ENCODE measurements around the gene TIMM17A.
A peak's percentile ranks its signal among the peaks of the same experiment; 100 is the strongest.

The TIMM17A gene

GRCh38 chr1:201982082-201982622 is 26.8 kb downstream of the TIMM17A start:
- H3K4me2 ChIP-seq = peak overlapping the region; percentile 94
- peaks cover 10% of the 10 kb centered on the region; the same call in 1 of the 2 replicates for H3K36me3 ChIP-seq
- peak overlapping the region; percentile 93 for H3K9ac ChIP-seq
- H3K27ac ChIP-seq = peak overlapping the region; percentile 93
- H4K20me1 ChIP-seq = peaks cover 39% of the 10 kb centered on the region
- peak overlapping the region; percentile 92 for H3K4me3 ChIP-seq
- H3K9me3 ChIP-seq = no peaks in the 10 kb centered on the region
- H3K27me3 ChIP-seq = no peaks in the 10 kb centered on the region
- TF ChIP-seq Cebpa-rat (IDR thresholded peaks at IDR 0.05) = no peak
- peaks cover 45% of the 10 kb centered on the region for H3K4me1 ChIP-seq

GRCh38 chr1:201982623-201983379 is 27.5 kb downstream of the TIMM17A start, which contains the start of gene RNPEP:
Gene RNPEP, plus strand, starts transcription at chr1:201982648. Its CDS starts 19 bp downstream, at chr1:201982667.
- Histone ChIP-seq H3K4me3 (peak within 1 kb of the TSS; percentile 92), H3K4me1 (peaks cover 45% of the 10 kb centered on the region), H3K4me2 (peak within 1 kb of the TSS; percentile 94), H3K9ac (peak within 1 kb of the TSS; percentile 93), H3K27ac (peak within 1 kb of the TSS; percentile 93), H3K9me3 (no peaks in the 10 kb centered on the region), H4K20me1 (peaks cover 43% of the 10 kb centered on the region), H3K36me3 (peaks cover 10% of the 10 kb centered on the region; the same call in 1 of the 2 replicates), H3K27me3 (no peaks in the 10 kb centered on the region)
- TF ChIP-seq Cebpa-rat (IDR thresholded peaks at IDR 0.05) = no peak

- no peak for TF ChIP-seq Cebpa-rat (IDR thresholded peaks at IDR 0.05)
- Histone ChIP-seq H4K20me1 (peaks cover 49% of the 10 kb centered on the region), H3K36me3 (peaks cover 15% of the 10 kb centered on the region), H3K27ac (peak overlapping the region; percentile 93), H3K4me3 (peak overlapping the region; percentile 92), H3K9me3 (no peaks in the 10 kb centered on the region), H3K27me3 (no peaks in the 10 kb centered on the region), H3K4me1 (peaks cover 45% of the 10 kb centered on the region), H3K9ac (peak overlapping the region; percentile 93), H3K4me2 (peak overlapping the region; percentile 94)
Observed at GRCh38 chr1:201983380-201983805, 28.1 kb downstream of the TIMM17A start.

DNA sequence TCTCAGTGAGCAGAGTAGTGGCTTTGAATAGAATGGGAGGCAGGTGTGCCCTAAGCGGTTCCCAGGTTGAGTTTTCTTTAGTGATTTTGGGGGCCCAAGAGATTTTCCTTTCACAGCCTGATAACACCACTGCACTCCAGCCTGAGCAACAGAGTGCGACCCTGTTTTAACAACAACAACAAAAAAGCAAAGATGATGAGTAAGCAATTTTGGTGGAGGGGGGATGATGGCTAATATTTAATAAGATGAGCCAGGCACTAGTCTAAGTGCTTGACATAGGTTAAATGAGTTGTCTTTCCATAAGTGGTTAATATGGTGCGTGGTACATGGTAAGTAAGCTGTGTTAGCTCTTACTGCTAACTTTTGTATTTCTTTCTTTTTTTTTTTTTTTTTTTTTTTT is 29.1 kb downstream of the TIMM17A start:
- Histone ChIP-seq H3K9ac (0 out of 2 replicates have a peak overlapping the region, but pooled peaks have one; percentile 15), H3K27me3 (no peaks in the 10 kb centered on the region), H3K9me3 (no peaks in the 10 kb centered on the region), H3K4me1 (peaks cover 45% of the 10 kb centered on the region), H3K36me3 (peaks cover 25% of the 10 kb centered on the region), H3K27ac (no peak overlapping the region), H4K20me1 (peaks cover 60% of the 10 kb centered on the region), H3K4me2 (peak overlapping the region; percentile 94), H3K4me3 (no peak overlapping the region)
- no peak for TF ChIP-seq Cebpa-rat (IDR thresholded peaks at IDR 0.05)

DNA sequence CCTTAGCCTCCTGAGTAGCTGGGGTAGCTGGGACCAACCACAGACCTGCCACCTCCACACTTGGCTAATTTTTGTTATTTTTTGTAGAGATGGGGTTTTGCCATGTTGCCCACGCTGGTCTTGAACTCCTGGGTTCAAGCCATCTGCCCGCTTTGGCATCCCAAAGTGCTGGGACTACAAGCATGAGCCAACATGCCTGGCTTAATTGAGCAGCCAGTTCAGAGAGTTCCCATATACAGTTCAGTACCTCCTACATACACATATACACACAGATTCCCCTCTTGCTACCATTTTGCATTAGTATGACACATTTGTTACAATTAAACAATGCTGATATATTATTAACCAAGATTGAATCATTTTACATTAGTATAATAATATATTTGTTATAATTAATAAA is 30.1 kb downstream of the TIMM17A start:
- Histone ChIP-seq H3K4me1 (peaks cover 45% of the 10 kb centered on the region), H3K36me3 (peaks cover 35% of the 10 kb centered on the region), H3K9ac (no peak overlapping the region), H3K4me3 (no peak overlapping the region), H3K27me3 (no peaks in the 10 kb centered on the region), H3K9me3 (no peaks in the 10 kb centered on the region), H3K4me2 (0 out of 2 replicates have a peak overlapping the region, but pooled peaks have one; percentile 94), H3K27ac (no peak overlapping the region), H4K20me1 (peaks cover 61% of the 10 kb centered on the region)
- TF ChIP-seq Cebpa-rat (IDR thresholded peaks at IDR 0.05) = no peak

DNA sequence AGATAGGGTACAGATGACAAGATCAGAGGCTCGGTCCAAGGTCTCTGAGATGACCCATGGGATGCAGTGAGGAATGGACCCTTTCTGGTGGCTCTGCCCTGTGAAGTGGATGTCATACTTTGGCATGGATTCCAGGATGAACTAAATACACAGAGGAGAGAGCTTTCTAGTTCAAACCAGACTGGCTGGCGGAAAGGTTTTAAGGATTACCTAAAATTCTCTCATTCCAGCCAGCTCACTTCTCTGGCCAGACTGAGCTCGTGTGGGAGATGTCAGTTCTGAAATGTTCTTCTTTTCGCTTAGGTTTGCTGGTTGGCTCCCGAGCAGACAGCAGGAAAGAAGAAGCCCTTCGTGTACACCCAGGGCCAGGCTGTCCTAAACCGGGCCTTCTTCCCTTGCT is 33.3 kb downstream of the TIMM17A start:
- H4K20me1 ChIP-seq = peaks cover 58% of the 10 kb centered on the region
- no peak overlapping the region for H3K9ac ChIP-seq
- TF ChIP-seq Cebpa-rat (IDR thresholded peaks at IDR 0.05) = no peak
- no peaks in the 10 kb centered on the region for H3K27me3 ChIP-seq
- H3K4me3 ChIP-seq = no peak overlapping the region
- no peak overlapping the region for H3K4me2 ChIP-seq
- no peaks in the 10 kb centered on the region for H3K9me3 ChIP-seq
- no peak overlapping the region for H3K27ac ChIP-seq
- H3K4me1 ChIP-seq = peaks cover 47% of the 10 kb centered on the region
- peaks cover 65% of the 10 kb centered on the region for H3K36me3 ChIP-seq

DNA sequence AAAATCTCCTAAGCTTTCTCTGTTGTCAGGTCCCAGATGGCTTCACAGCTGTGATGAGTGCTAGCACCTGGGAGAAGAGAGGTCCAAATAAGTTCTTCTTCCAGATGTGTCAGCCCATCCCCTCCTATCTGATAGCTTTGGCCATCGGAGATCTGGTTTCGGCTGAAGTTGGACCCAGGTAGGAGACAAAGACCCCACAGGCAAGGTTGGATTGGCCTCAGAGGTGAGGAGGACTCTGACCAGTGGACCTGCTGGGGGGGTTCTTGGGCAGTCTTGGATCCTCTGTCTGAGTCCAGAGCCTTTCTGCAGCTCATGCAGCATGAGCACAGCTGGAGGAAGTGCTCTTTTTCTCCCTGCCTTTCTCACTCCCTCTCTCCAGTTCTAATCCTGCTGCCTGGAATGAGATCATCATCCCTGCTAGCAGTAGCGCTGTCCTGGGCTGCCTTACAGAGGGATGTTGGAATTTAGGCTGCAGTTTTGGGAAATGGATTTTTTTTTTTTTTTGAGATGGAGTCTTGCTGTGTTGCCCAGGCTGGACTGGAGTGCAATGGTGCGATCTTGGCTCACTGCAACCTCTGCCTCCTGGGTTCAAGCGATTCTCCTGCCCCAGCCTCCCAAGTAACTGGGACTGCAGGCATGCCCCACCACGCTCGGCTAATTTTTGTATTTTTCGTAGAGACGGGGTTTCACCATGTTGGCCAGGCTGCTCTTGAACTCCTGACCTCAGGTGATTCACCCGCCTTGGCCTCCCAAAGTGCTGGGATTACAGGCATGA is 34.2 kb downstream of the TIMM17A start:
- H3K36me3 ChIP-seq = peaks cover 75% of the 10 kb centered on the region
- no peak for TF ChIP-seq Cebpa-rat (IDR thresholded peaks at IDR 0.05)
- H3K9me3 ChIP-seq = no peaks in the 10 kb centered on the region
- H4K20me1 ChIP-seq = peaks cover 48% of the 10 kb centered on the region
- H3K4me1 ChIP-seq = peaks cover 38% of the 10 kb centered on the region
- no peak overlapping the region for H3K27ac ChIP-seq
- H3K27me3 ChIP-seq = no peaks in the 10 kb centered on the region
- H3K4me3 ChIP-seq = no peak overlapping the region
- H3K9ac ChIP-seq = no peak overlapping the region
- H3K4me2 ChIP-seq = no peak overlapping the region

DNA sequence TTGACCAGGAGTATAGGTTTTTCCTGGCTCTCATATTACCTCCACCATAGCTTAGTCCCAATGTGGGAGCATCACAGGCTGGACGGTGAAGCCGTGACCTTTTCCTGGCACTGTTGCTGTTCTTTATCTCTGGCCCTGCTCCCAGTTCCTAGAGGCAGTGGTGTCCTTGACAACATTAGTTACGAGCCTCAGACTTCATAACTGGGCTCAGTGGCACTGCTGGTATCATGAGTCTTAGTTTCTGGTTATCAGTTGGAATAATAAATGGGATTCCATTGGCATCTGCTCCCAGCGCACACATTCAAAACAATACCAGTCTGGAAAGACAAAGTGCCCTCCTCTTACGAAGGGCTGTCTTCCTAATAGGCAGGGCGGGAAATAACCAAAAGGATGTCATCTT is 35.1 kb downstream of the TIMM17A start:
- H3K4me2 ChIP-seq = no peak overlapping the region
- no peak overlapping the region for H3K9ac ChIP-seq
- H3K36me3 ChIP-seq = peaks cover 79% of the 10 kb centered on the region
- H3K9me3 ChIP-seq = no peaks in the 10 kb centered on the region
- peaks cover 30% of the 10 kb centered on the region for H3K4me1 ChIP-seq
- no peaks in the 10 kb centered on the region for H3K27me3 ChIP-seq
- no peak overlapping the region for H3K27ac ChIP-seq
- TF ChIP-seq Cebpa-rat (IDR thresholded peaks at IDR 0.05) = no peak
- no peak overlapping the region for H3K4me3 ChIP-seq
- H4K20me1 ChIP-seq = peaks cover 39% of the 10 kb centered on the region

- no peak for TF ChIP-seq Cebpa-rat (IDR thresholded peaks at IDR 0.05)
- Histone ChIP-seq H3K4me3 (no peak overlapping the region), H3K9me3 (no peaks in the 10 kb centered on the region), H3K36me3 (peaks cover 100% of the 10 kb centered on the region), H4K20me1 (0 out of 2 replicates have a peak, but pooled peaks cover 10% of the 10 kb centered on the region), H3K27ac (no peak overlapping the region), H3K4me1 (peaks cover 9% of the 10 kb centered on the region), H3K4me2 (no peak overlapping the region), H3K9ac (no peak overlapping the region), H3K27me3 (no peaks in the 10 kb centered on the region)
Observed at GRCh38 chr1:201999625-202000238, 44.4 kb downstream of the TIMM17A start.

All from BLaER1 (cell line).